ENCODE measurements around the gene MRTFA. TPM values are rescaled to one million over a fixed set of nuclear protein-coding genes. Genes with fewer than 3 reads are reported as not detected.

MRTFA gene
- total and polyA plus RNA-seq, 12 donors, result 12.3 to 141 (median 41.6) TPM

- TF ChIP-seq POLR2A (IDR thresholded peaks at IDR 0.05) (no peak), CTCF (IDR thresholded peaks at IDR 0.05) (no peak)
- peaks cover 0 to under 1% of the 10 kb centered on the region in 2 donors for H3K4me1 ChIP-seq (replicated peaks in 1 of 2)
- peaks cover 0 to 73% of the 10 kb centered on the region in 2 donors for H3K36me3 ChIP-seq (replicated peaks in 1 of 2)
- peak in 1 of 7 donors; percentile 7 for DNase-seq
- no peak overlapping the region for H3K4me3 ChIP-seq
- H3K27ac ChIP-seq, result no peak overlapping the region
- intact Hi-C loops (cut with DNase I), result no loop called here
- H3K27me3 ChIP-seq, result no peaks in the 10 kb centered on the region
- H3K9me3 ChIP-seq (replicated peaks in 1 of 3), result no peaks in the 10 kb centered on the region
- 91 to 98% (median 91%) methylated on average over 4 of the region's 4 CpGs; no CpG with 5 or more reads in 1 of the 4 donors for WGBS, 4 donors
These were observed 215.5 kb downstream of the MRTFA start for GRCh38 chr22:40421082-40421350.

DNA sequence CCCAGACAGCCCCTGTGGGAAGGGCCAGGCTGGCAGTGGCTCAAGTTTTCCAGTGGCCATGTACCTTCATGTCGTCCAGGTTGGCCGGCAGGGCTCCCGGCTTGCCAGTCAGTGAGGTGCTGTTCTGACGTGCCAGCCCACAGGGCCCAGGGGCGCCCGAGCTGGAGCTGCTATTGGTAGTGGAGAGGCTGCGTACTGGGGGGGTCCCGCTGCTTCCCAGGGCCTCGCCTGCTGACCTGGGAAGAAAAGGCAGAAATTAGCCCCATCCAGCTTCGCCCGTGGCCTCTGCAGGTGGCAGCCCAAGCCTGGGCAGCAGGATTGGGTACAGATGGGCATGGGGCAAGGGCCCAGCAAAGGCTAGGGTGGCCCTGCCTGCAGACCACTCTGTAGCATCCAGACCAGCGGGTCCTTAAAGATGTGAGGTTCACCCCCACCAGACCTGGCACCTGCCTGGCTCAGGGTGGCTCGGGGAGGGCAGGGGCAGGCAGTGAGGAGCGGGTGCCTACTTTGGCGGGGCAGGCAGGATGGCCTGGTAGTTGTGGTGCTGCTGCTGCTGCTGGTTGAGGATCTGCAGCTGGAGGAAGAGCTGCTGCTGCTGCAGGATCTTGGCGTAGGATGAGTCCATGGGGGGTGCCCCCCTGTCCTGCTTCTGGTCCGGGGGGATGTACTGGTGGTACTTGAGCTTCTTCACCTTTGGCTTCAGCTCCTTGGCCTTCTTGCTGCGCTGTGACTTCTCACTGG is 216.0 kb downstream of the MRTFA start:
- peaks cover 0 to 71% of the 10 kb centered on the region in 2 donors for H3K36me3 ChIP-seq (replicated peaks in 1 of 2)
- WGBS, 4 donors, result 94 to 98% (median 95%) methylated on average over 11 to 18 of the region's 18 CpGs; no CpG with 5 or more reads in 1 of the 4 donors
- intact Hi-C loops (cut with DNase I), result no loop called here
- no peak overlapping the region for H3K4me3 ChIP-seq
- H3K4me1 ChIP-seq (replicated peaks in 1 of 2), result no peaks in the 10 kb centered on the region
- no peaks in the 10 kb centered on the region for H3K9me3 ChIP-seq (replicated peaks in 1 of 3)
- no peaks in the 10 kb centered on the region for H3K27me3 ChIP-seq
- DNase-seq, result no peak
- no peak overlapping the region for H3K27ac ChIP-seq
- TF ChIP-seq CTCF (IDR thresholded peaks at IDR 0.05), result no peak
- no peak for TF ChIP-seq POLR2A (IDR thresholded peaks at IDR 0.05)

- TF ChIP-seq CTCF (IDR thresholded peaks at IDR 0.05), result no peak
- no peak for TF ChIP-seq POLR2A (IDR thresholded peaks at IDR 0.05)
- no peak overlapping the region for H3K27ac ChIP-seq
- peak in 2 of 7 donors; percentile 41 to 54 for DNase-seq
- peaks cover 0 to 64% of the 10 kb centered on the region in 2 donors for H3K36me3 ChIP-seq (replicated peaks in 1 of 2)
- WGBS, 4 donors, result 65 to 83% (median 68%) methylated on average over 5 to 8 of the region's 8 CpGs
- H3K9me3 ChIP-seq (replicated peaks in 1 of 3), result no peaks in the 10 kb centered on the region
- intact Hi-C loops (cut with DNase I), result no loop called here
- H3K4me3 ChIP-seq, result no peak overlapping the region
- H3K27me3 ChIP-seq, result no peaks in the 10 kb centered on the region
- H3K4me1 ChIP-seq (replicated peaks in 1 of 2), result no peaks in the 10 kb centered on the region
These were observed 216.8 kb downstream of the MRTFA start for GRCh38 chr22:40419718-40420117.

DNA sequence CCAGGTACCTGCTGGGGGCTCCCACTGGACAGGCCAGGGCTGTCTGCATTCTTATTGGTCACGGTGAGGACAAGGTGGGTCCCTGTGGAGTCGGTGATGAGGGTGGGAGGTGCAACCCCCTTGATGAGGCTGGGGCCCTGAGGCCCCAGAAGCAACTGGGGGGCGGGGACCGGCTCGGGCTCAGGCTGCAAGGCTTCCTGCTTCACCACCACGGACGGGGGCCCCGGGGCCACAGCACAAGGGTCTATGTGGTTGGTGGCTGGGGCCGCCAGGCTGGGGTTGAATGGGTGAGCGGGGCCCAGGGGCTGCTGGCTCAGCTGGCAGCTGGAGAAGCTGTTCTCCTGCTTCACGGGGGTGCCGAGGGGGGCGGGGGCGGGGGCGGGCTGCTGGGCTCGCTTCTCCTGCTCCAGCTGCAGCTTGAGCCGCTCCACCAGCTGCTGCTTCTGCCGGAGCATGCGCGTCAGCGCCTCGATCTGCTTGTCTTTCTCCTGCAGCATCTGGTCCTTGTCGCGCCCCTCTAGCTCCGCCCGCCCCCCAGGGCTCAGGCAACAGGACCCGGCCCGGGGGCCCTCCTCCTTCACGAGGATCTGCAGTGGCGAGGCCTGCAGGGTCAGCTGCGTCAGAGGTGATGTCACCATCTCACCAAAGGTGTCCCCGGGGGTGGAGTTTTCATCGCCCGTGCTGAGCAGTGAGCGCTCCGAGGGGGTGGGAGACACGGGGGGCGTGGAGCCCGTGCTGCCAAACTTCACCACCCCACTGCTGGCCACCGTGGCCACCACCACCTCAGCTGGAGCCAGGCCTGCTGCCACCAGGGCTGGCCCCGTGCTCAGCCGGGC is 217.9 kb downstream of the MRTFA start:
- DNase-seq, result no peak
- TF ChIP-seq POLR2A (IDR thresholded peaks at IDR 0.05) (no peak), CTCF (IDR thresholded peaks at IDR 0.05) (no peak)
- H3K36me3 ChIP-seq (replicated peaks in 1 of 2), result peaks cover 0 to 58% of the 10 kb centered on the region in 2 donors

More for the DNA sequence above, 217.9 kb downstream of the MRTFA start:
- H3K27ac ChIP-seq, result no peak overlapping the region
- intact Hi-C loops (cut with DNase I), result no loop called here
- no peaks in the 10 kb centered on the region for H3K4me1 ChIP-seq (replicated peaks in 1 of 2)
- H3K4me3 ChIP-seq, result no peak overlapping the region
- H3K27me3 ChIP-seq, result no peaks in the 10 kb centered on the region
- H3K9me3 ChIP-seq (replicated peaks in 1 of 3), result no peaks in the 10 kb centered on the region
- WGBS, 4 donors, result 85 to 89% (median 86%) methylated on average over 17 to 42 of the region's 42 CpGs

Measured in adrenal gland (tissue), 12 donors.